Neural progenitor cell (in vitro differentiated cells): ENCODE data around the gene ODF2. TPM values are rescaled to one million over a fixed set of nuclear protein-coding genes. Genes with fewer than 3 reads are reported as not detected.

ENCODE experiments used
- DNase-seq: peaks from one replicate; pipeline ENCODE4 v3.0.0-alpha.2; 2016; ENCODE audit warnings: low spot score
- H2AFZ ChIP-seq: fragments of 200-600 bp; sonication (generic); replicated peaks from 2 replicates; pipeline ENCODE4 v1.6.1; 2016; ENCODE audit warnings: antibody characterized with exemption
- H3F3A ChIP-seq: fragments of 200-600 bp; sonication (generic); 2 replicates; pipeline ENCODE4 v1.6.1; 2016; ENCODE audit warnings: antibody characterized with exemption, low read depth
- H3K27ac ChIP-seq: fragments of 200-600 bp; sonication (generic); 2 replicates; pipeline ENCODE4 v1.5.1; 2016; ENCODE audit warnings: mild to moderate bottlenecking
- H3K27me3 ChIP-seq: fragments of 200-600 bp; sonication (generic); 2 replicates; pipeline ENCODE4 v1.6.1; 2016; ENCODE audit warnings: mild to moderate bottlenecking, moderate library complexity
- H3K36me3 ChIP-seq: fragments of 200-600 bp; sonication (generic); 2 replicates; pipeline ENCODE4 v1.5.1; 2016
- H3K4me1 ChIP-seq: fragments of 200-600 bp; sonication (generic); 2 replicates; pipeline ENCODE4 v1.6.1; 2016; ENCODE audit warnings: mixed run types
- H3K4me2 ChIP-seq: fragments of 200-600 bp; sonication (generic); 2 replicates; pipeline ENCODE4 v1.6.1; 2016
- H3K4me3 ChIP-seq: fragments of 200-600 bp; sonication (generic); 2 replicates; pipeline ENCODE4 v1.5.1; 2016
- H3K79me2 ChIP-seq: fragments of 200-600 bp; sonication (generic); 2 replicates; pipeline ENCODE4 v1.6.1; 2016; ENCODE audit warnings: low read depth
- H3K9ac ChIP-seq: fragments of 200-600 bp; sonication (generic); 2 replicates; pipeline ENCODE4 v1.6.1; 2016
- H3K9me3 ChIP-seq: fragments of 200-600 bp; sonication (generic); 2 replicates; pipeline ENCODE4 v1.5.1; 2016; ENCODE audit warnings: low read depth
- H4K20me1 ChIP-seq: fragments of 200-600 bp; sonication (generic); 2 replicates; pipeline ENCODE4 v1.6.1; 2016; ENCODE audit warnings: low read depth
- H3K27ac Mint-ChIP-seq: 3 replicates; pipeline ENCODE4 v1.8.0; 2021; ENCODE audit warnings: mixed read lengths
- H3K27me3 Mint-ChIP-seq: 2 replicates; pipeline ENCODE4 v1.8.0; 2022; ENCODE audit warnings: low read depth, mild to moderate bottlenecking, inconsistent platforms, moderate library complexity, mixed read lengths; ENCODE audit not compliant: insufficient read depth
- H3K36me3 Mint-ChIP-seq: 3 replicates; pipeline ENCODE4 v1.8.0; 2021; ENCODE audit warnings: mixed read lengths
- H3K4me1 Mint-ChIP-seq: 3 replicates; pipeline ENCODE4 v1.8.0; 2021; ENCODE audit warnings: mixed read lengths
- H3K4me3 Mint-ChIP-seq: 3 replicates; pipeline ENCODE4 v1.8.0; 2021; ENCODE audit warnings: mild to moderate bottlenecking, moderate library complexity, mixed read lengths
- H3K9me3 Mint-ChIP-seq: 3 replicates; pipeline ENCODE4 v1.8.0; 2020; ENCODE audit warnings: mixed read lengths
- CTCF ChIP-seq: fragments of 200-600 bp; sonication (generic); IDR thresholded peaks from 2 replicates; pipeline ENCODE4 v1.5.1; 2017; ENCODE audit warnings: antibody characterized with exemption, mild to moderate bottlenecking
- EZH2 ChIP-seq: fragments of 200-600 bp; sonication (generic); IDR thresholded peaks from 2 replicates; pipeline ENCODE4 v1.6.1; 2017; ENCODE audit warnings: antibody characterized with exemption, mild to moderate bottlenecking, moderate library complexity
- EZH2phosphoT487 ChIP-seq: fragments of 200-600 bp; sonication (generic); IDR thresholded peaks from 2 replicates; pipeline ENCODE4 v1.6.1; 2017; ENCODE audit warnings: antibody characterized with exemption
- total RNA-seq: library from RNA; depleted of rRNA; stranded (reverse); fragments of >200 nt; gene quantifications from 2 replicates; pipeline ENCODE4 v1.2.3, GENCODE V29; 2015; ENCODE audit warnings: low replicate concordance

ODF2 gene
- total RNA-seq, 1 donor from 2014 or later, result 40.6 TPM

- peaks cover 8% of the 10 kb centered on the region for H3F3A ChIP-seq
- Mint-ChIP-seq H3K4me3 (no peak overlapping the region), H3K4me1 (peaks cover 19% of the 10 kb centered on the region), H3K9me3 (no peaks in the 10 kb centered on the region), H3K27ac (no peak overlapping the region), H3K36me3 (peaks cover 28% of the 10 kb centered on the region), H3K27me3 (peaks cover 2% of the 10 kb centered on the region)
- H3K27ac ChIP-seq, result no peak overlapping the region
- H2AFZ ChIP-seq, result no peak overlapping the region
- peaks cover 34% of the 10 kb centered on the region for H3K27me3 ChIP-seq
- H3K79me2 ChIP-seq, result peaks cover 8% of the 10 kb centered on the region
- no peak overlapping the region for H3K4me2 ChIP-seq
- H4K20me1 ChIP-seq, result peaks cover 29% of the 10 kb centered on the region
- H3K9ac ChIP-seq, result no peak overlapping the region
- DNase-seq, result no peak
- no peaks in the 10 kb centered on the region for H3K9me3 ChIP-seq
- H3K36me3 ChIP-seq, result no peaks in the 10 kb centered on the region
- H3K4me3 ChIP-seq, result no peak overlapping the region
- TF ChIP-seq EZH2phosphoT487, result no peak
- TF ChIP-seq EZH2, result no peak
- TF ChIP-seq CTCF, result no peak
- peaks cover 5% of the 10 kb centered on the region for H3K4me1 ChIP-seq
Measured at GRCh38 chr9:128459011-128459410, 3.2 kb downstream of the ODF2 start.

GRCh38 chr9:128469070-128469469 is 13.3 kb downstream of the ODF2 start:
- H3K9ac ChIP-seq, result no peak overlapping the region
- H3K27ac ChIP-seq, result no peak overlapping the region
- no peaks in the 10 kb centered on the region for H3K4me1 Mint-ChIP-seq
- no peaks in the 10 kb centered on the region for H3K36me3 ChIP-seq
- peaks cover 23% of the 10 kb centered on the region for H3K36me3 Mint-ChIP-seq
- H3K4me2 ChIP-seq, result no peak overlapping the region
- H3K4me3 Mint-ChIP-seq, result no peak overlapping the region
- no peak overlapping the region for H3K4me3 ChIP-seq
- no peaks in the 10 kb centered on the region for H3K4me1 ChIP-seq
- H3F3A ChIP-seq, result no peaks in the 10 kb centered on the region
- no peak for DNase-seq
- H3K9me3 ChIP-seq, result no peaks in the 10 kb centered on the region
- H3K27ac Mint-ChIP-seq, result no peak overlapping the region
- no peak for TF ChIP-seq EZH2
- H3K27me3 ChIP-seq, result no peaks in the 10 kb centered on the region
- H2AFZ ChIP-seq, result no peak overlapping the region
- H3K9me3 Mint-ChIP-seq, result no peaks in the 10 kb centered on the region
- H3K79me2 ChIP-seq, result no peaks in the 10 kb centered on the region
- H3K27me3 Mint-ChIP-seq, result peaks cover 4% of the 10 kb centered on the region
- H4K20me1 ChIP-seq, result no peaks in the 10 kb centered on the region

DNA sequence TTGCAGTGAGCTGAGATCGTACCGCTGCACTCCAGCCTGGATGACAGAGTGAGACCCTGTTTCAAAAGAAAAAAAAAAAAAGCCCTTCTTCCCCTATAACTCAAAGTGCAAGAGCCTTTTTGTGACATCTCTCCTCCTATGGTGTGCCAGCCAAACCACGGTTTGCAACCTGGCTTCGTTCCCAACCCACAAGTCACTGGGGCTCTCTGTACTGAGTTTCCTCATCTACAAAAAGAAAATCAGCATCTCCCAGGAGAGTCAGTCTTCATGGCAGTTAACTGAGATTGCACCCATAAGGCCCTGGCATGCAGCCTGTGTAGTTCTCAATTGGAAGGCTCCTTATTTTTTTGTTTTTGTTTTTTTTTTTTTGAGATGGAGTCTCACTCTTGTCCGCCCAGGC is 14.8 kb downstream of the ODF2 start:
- no peak overlapping the region for H3K9ac ChIP-seq
- Mint-ChIP-seq H3K36me3 (peaks cover 28% of the 10 kb centered on the region), H3K9me3 (no peaks in the 10 kb centered on the region), H3K4me3 (no peak overlapping the region), H3K27ac (peak overlapping the region; percentile 59), H3K27me3 (peaks cover 4% of the 10 kb centered on the region), H3K4me1 (no peaks in the 10 kb centered on the region)
- no peaks in the 10 kb centered on the region for H4K20me1 ChIP-seq
- H3K79me2 ChIP-seq, result no peaks in the 10 kb centered on the region
- no peak overlapping the region for H3K4me2 ChIP-seq
- H2AFZ ChIP-seq, result no peak overlapping the region
- no peaks in the 10 kb centered on the region for H3F3A ChIP-seq
- H3K27ac ChIP-seq, result no peak overlapping the region
- H3K9me3 ChIP-seq, result no peaks in the 10 kb centered on the region
- no peak overlapping the region for H3K4me3 ChIP-seq
- H3K36me3 ChIP-seq, result no peaks in the 10 kb centered on the region
- TF ChIP-seq EZH2, result no peak
- TF ChIP-seq CTCF, result no peak
- TF ChIP-seq EZH2phosphoT487, result no peak
- DNase-seq, result no peak
- no peaks in the 10 kb centered on the region for H3K27me3 ChIP-seq
- no peaks in the 10 kb centered on the region for H3K4me1 ChIP-seq

DNA sequence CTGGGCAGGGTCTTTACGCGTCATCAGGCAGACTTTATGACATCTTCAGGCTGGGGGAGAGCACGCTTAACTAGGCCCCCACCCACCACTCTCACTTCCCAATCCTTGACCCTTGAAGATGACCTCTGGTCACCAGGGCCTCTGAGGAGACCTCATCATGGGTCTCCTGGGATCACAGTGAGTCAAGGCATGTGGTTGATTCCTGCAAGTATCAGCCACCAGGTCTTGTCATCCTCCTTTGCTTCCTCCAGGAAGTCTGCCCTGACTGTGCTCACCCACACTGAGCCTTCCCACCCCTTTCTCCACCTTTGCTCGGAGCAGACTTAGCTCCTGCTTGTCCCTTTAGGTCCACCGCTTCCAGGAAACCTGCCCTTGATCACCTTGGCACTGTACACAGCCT is 17.3 kb downstream of the ODF2 start:
- H3K27me3 ChIP-seq, result no peaks in the 10 kb centered on the region
- no peak overlapping the region for H3K4me3 Mint-ChIP-seq
- no peak overlapping the region for H2AFZ ChIP-seq
- H3K9me3 Mint-ChIP-seq, result no peaks in the 10 kb centered on the region
- H3K4me3 ChIP-seq, result no peak overlapping the region
- no peaks in the 10 kb centered on the region for H4K20me1 ChIP-seq
- H3K9me3 ChIP-seq, result no peaks in the 10 kb centered on the region
- H3K4me2 ChIP-seq, result no peak overlapping the region
- H3K36me3 Mint-ChIP-seq, result peaks cover 27% of the 10 kb centered on the region
- H3K4me1 ChIP-seq, result no peaks in the 10 kb centered on the region
- H3K9ac ChIP-seq, result no peak overlapping the region
- no peaks in the 10 kb centered on the region for H3K36me3 ChIP-seq
- DNase-seq, result no peak
- no peaks in the 10 kb centered on the region for H3K4me1 Mint-ChIP-seq
- no peak overlapping the region for H3K27ac ChIP-seq
- peaks cover 4% of the 10 kb centered on the region for H3K27me3 Mint-ChIP-seq
- H3F3A ChIP-seq, result no peaks in the 10 kb centered on the region
- TF ChIP-seq EZH2phosphoT487, result no peak
- no peak for TF ChIP-seq CTCF
- TF ChIP-seq EZH2, result no peak
- no peaks in the 10 kb centered on the region for H3K79me2 ChIP-seq
- no peak overlapping the region for H3K27ac Mint-ChIP-seq
